Fibroblast of skin of scalp (primary cell): ENCODE results near the gene ANKRD17.
A peak's percentile ranks its signal among the peaks of the same experiment; 100 is the strongest.
"Not testable (repeated sequence)": the region's sequence is repeated elsewhere in the genome, so short reads cannot be mapped to it uniquely, and the experiment has no call there.

Source experiments
- DNase-seq: peaks from one replicate; pipeline ENCODE4 v3.0.0-alpha.2; 2013

Gene ANKRD17

DNA sequence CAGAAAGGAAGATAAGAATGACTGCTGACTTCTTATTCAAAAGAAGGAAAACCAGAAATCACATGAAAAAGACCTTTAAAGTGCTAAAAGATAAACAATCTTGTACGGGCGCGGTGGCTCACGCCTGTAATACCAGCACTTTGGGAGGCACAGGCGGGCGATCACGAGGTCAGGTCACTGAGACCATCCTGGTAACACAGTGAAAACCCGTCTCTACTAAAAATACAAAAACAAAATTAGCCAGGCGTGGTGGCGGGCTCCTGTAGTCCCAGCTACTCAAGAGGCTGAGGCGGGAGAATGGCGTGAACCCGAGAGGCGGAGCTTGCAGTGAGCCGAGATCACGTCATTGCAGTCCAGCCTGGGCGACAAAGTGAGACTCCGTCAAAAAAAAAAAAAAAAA is 54.6 kb downstream of the ANKRD17 start:
- DNase-seq = not testable (repeated sequence)

DNA sequence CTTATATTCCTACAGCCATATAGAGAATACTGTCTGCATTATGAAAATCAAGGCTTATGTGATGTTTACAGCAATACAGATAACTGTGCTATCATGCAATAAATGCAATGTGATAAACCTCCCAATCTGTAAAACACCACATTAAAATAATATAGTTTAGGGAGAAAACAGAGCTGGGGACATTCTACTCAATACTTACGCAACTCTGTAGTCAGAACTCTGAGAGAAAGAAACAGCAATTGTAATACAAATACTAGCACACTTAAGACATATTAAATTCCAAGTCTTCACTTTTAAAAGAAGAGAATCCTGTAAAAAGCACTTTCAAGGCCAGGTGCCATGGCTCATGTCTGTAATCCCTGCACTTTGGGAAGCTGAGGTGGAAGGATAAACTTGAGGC is 61.4 kb downstream of the ANKRD17 start:
- DNase-seq = no peak

DNA sequence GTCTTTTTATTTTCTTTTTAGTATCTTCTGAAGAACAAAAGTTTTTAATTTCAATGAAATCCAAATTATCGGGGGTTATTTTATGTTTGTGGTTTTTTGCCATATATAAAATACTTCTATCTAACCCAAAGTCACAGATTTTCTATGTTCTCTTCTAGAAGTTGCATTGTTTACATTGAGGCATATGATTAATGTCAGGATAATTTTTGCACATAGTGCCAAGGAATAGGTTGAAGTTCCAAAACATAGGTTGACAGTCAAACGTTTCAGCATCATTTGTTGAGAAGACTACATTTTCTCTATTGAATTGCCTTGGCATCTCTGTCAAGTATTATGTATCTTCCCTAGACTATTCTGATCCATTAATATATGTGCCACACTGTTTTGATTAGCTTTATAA is 64.5 kb downstream of the ANKRD17 start:
- peak; percentile 18 for DNase-seq

DNA sequence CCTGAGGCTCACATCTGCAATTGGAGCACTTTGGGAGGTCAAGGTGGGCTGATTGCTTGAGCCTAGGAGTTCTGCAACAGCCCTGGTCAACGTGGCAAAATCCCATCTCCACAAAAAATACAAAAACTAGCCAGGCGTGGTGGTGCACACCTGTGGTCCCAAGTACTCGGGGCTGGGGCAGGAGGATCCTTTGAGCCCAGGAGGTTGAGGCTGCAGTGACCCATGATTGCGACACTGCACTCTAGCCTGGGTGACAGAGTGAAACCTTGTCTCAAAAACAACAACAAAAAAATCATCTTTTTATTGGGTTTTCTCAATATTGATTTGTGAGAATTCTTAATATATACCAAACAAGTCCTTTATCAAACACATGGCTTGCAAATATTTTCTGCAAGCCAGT is 64.9 kb downstream of the ANKRD17 start:
- DNase-seq = no peak

DNA sequence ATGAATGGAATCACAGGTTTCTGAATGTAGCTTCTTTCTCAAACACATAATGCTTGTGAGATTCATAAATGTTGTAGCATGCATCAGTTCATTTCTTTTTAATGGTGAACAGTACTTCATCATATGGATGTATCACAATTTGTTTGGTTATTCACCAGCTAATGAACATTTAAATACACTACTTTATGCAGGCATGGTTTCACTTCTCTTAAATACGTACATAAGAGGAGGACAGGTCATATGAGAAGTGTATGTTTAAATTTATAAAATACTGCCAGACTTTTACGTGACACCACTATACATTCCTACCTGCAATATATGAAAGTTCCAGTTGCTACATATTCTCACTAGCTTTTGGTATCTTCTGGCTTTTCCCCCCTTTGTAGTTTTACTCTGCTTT is 65.4 kb downstream of the ANKRD17 start:
- no peak for DNase-seq

DNA sequence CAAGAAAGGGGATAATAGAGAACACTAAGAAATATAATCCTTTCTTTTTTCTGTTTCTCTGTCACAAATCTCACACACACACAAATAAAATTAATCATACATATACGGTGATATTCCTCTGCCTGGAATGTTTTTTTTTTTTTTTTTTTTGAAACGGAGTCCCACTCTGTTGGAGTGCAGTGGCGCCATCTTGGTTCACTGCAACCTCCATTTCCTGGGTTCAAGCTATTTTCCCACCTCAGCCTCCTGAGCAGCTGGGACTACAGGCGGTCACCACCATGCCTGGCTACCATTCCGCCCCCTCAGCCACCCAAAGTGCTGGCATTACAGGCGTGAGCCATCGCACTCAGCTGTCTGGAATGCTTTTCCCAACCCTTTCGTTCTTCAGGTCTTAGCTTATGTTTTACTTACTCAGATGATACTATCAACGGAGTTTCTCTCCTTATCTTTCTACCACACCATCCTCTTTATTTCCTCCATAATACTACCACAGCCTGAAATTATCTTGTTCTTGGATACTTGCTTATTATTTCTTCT is 69.3 kb downstream of the ANKRD17 start:
- DNase-seq = no peak

DNA sequence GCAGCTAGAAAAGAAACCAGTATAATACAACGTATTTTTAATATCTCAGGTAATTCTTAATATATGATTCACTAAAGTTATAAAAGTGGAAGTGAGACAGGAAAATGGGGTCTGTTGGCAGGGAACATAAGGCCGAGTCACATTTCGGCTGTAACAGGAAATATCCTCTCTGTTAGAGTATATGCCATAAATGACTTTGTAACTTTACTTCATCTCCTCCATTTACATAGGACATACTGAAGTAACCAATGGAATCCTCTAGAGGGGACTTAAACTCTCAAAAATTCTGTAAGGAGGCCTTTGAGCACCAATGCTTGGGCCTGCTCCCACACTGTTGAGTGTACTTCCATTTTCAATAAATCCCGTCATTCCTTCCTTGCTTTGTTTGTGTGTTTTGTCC is 71.3 kb downstream of the ANKRD17 start:
- DNase-seq = peak; percentile 12

DNA sequence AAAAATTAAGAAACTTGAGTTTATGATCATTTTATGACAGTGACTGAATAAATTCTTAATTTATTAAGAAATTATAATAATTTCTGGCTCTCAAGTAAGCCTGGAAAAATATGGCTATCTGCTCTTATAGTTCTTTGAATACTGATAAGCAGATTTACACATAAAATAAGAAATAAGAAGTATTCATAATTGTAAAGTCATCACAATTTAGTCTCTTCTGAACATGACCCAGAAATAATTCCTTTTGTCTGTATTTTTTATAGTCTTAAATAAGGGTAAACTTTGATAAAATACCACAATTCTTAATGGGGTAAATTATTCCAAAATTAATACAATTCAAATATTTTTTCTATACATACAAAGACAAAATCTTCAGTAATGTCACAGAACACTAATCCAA is 72.7 kb downstream of the ANKRD17 start:
- DNase-seq = no peak

DNA sequence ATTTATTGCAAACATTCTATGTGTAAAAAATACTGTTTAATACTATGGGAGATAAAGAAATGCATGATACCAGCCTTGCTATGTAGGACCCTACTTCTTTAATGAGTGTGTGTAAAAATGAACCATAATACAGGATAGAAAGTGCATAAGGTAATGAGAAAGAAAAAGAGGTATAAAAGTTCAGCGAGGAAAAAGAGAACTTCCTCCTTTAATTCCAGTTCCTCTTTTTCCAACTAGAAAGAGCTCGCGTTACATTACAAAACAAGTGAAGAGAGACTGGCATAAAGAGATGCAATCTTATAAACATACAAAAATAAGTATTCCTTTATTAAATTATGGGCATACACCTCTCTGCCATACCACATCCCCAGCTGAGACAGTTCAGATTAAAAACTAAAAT is 77.4 kb downstream of the ANKRD17 start:
- no peak for DNase-seq

DNA sequence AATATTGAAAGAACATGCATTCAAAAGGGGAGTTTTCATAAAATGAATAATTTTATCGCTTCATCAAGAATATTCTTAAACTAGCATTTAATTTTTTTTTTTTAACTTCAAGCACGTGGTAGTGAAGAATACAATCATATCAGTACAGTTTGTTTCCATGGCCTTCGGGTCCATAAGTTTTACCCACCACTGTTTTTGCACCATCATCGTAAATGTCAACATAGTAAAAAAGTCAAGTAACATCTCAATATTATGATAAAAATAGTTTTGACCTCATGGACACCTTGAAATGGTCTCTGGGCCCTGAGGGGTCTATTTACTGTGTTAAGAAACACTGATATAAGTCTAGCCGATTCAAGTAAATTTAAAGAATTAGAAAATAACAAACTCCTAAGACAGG is 80.2 kb downstream of the ANKRD17 start:
- DNase-seq = no peak

DNA sequence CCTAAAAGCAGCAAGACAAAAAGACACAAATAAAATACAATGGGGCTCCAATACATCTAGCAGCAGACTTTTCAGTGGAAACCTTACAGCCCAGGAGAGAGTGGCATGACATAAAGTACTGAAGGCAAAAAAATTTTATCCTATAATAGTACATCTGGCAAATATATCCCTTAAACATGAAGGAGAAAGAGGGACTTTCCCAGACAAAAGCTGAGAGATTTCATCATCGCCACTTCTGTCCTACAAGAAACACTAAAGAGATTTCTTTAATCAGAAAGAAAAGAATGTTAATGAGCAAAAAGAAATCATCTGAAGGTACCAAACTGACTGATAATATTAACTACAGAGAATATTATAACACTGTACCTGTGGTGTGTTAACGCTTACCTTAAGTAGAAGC is 86.4 kb downstream of the ANKRD17 start:
- no peak for DNase-seq

DNA sequence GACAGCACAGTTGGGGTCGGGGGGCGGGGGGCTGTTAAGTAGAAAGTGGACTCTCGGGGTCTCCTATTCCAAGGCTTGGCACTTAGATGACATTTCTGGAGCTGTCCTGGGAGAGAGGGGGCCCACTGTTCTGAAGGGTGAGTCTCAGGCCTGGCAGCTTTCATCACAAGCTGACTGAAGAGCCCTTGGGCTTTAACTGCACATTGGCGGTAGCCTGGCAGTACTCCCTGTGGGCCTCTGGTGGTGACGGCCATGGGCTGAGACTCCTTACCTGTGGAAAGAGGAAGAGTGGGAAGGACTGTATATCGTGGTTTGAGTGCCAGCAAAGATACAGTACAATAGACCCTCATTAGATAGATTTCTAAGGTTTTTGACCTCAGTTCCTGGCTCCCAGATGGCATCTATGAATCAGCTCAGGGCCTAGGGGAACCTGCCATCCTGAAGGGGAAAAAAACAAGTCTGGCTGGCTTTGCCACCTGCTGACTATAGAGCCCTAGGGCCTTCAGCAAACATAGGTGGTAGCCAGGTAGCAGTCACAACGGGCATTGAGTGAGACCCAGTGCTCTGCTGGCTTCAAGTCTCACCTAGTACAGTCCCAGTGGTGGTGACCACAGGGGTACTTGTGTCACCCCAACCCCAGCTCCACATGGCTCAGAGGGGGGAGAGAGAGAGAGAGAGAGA is 87.9 kb downstream of the ANKRD17 start:
- no peak for DNase-seq

DNA sequence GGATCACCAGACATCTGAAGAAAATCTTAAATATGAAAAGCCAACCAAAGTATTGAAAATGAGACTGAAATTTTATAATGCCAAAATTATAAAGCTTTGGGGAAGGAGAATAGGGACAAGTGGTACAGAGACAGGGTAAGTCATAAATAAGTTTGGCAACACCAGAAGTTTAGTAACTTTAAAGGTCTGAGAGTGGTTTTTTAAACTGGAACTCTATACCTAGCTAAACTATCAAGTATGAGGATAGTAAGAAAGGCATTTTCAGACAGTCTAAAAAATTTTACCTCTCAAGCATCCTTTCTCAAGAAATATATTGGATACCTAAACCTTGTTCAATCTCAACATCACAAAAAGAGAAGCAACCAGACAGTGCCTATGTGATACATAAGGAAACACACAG is 92.4 kb downstream of the ANKRD17 start:
- no peak for DNase-seq

DNA sequence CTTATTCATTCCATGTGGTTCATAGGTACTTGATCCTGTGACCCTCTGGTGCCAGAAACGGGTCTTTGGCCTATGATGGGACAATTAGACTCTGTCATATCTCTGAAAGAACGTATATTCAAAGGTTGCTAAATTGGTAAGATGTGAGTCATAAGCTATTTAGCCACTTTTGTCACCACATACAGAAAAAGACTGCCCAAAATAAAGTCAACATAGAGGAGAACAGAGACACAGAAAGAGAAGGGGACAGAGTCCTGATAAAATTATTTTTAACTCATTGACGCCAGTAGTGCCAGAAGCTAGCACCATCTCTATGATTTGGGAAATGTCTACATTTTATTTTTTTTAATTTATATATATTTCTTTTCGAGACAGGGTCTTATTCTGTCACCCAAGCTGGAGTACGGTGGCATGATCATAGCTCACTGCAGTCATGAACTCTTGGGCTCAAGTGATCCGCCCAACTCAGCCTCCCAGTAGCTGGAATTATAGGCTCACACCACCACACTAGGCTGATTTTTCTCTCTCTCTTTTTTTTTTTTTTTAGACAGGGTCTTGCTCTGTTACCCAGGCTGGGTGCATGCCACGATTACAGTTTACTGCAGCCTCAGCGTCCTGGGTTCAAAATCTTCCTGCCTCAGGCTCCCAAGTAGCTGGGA is 96.9 kb downstream of the ANKRD17 start:
- no peak for DNase-seq

DNA sequence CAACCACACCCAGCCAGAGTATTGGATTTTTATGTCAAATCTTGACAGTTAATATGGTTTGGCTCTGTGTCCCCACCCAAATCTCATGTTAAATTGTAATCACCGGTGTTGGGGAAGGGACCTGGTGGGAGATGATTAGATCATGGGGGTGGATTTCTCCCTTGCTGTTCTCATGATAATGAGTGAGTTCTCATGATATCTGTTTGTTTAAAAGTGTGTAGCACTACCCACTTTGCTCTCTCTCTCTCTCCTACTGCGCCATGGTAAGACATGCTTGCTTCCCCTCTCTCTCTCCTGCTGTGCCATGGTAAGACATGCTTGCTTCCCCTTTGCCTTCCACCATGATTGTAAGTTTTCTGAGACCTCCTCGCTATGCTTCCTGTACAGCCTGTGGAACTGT is 102.2 kb downstream of the ANKRD17 start:
- DNase-seq = no peak

DNA sequence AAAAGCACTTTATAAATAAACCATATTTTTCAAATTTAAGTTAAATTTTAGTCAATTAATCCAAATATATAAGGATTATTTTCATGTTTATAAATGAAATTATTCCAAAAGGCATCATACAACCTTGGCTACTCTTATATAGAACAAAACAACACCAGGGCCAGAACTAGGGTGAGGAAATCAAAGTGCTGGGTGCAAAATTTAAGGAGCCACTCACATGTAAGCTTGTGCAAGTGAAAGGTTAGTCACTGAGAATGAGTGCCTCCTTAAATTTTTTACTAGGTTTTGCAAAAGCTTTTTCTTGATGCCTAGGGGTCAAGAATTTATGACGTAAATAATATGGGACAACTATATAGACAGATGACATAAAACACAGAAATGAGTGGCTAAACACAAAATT is 105.7 kb downstream of the ANKRD17 start:
- no peak for DNase-seq

DNA sequence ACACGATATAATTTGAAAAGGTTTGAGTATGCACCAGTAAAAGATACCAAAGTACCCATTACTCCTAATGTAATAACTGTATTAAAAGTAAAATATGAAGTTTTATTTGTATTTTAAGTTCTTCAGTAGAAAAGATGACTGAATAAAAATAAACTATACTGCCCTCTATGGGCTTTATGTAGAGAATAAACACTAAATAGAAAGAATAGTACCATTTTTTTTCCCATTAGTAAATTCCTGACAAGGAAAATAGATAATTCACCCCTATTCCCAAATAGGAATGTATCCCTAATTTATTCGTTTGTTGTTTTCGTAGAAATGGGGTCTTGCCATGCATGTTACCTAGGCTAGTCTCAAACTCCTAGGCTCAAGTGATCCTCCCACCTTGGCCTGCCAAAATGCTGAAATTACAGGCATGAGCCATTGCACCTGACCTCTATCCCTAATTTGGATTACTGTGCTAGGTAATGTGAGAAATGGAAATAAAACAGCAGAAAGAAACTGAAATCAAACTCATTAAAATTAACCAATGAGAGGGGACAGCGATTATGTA is 115.5 kb downstream of the ANKRD17 start:
- DNase-seq = no peak

DNA sequence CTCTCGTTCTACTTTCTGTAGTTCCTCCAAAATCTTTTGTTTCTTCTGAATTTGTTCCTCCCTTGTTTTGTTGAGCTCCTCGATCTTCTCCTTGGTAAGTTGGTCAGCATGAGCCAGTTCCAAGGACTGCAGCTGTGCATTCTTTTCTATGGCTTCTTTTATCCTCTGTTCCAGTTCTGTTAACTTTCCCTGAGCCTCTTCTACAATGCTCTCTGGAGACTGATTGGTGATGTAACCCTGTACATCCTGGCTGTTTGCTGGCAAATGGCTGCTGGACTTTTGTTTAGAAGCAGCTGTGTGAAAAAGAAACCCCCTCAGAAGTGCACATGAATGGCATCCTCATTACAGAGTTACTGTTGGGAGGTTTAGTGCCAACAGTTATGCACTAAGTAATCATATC is 118.6 kb downstream of the ANKRD17 start:
- no peak for DNase-seq

DNA sequence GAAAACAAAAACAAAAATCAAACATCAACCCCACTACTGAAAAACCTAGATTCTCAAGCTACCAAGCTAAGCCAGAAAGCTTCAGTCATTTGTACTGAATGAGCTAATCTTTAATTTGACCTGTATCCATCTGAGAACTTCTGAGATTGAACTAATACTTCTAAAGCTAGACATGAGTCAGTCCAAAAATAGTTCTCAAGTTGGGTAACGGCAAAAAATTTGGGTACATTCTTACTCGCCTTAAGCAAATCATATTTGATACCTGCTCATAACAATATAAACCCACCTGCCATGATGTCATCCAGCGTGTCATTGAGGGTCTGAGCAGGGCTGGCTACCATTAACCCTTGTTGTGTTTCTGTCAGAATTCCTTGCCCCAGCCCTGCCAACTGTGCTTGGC is 119.4 kb downstream of the ANKRD17 start:
- no peak for DNase-seq

DNA sequence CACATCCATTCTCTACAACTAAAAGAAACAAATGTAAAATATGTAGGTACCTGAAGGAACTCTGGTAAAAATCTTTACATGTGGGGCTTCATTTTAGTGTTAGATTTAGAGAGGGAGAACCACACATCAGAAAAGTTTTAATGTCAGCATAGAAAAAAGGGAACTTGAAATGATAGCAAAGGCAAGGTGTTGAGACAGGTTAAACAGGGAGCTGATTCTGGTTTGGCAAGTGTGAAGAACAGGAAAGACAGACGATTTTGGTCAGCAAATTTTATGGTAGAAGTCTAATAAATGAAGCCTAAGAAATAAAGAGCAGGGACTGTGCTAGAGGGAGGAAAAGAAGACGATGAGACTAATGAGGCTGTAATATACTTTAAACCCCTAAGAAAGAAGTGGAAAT is 121.5 kb downstream of the ANKRD17 start:
- DNase-seq = no peak

DNA sequence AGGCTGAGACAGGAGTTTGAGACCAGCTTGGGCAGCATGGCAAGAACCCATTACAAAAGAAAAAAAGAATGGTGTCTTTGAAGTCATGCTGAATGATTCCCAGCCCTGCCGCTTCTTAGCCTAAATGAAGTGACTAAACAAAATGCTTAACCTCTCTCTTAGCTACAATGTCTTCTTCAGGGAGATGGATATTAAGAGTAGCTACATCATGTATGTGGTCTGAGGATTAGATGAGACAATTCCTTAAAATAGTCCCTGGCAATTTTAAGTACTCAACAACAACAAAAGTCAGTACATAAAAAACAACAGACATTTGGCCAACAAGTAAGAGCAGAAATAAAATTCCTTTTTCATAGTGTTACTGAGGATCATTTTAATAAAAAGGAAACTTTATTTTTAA is 124.8 kb downstream of the ANKRD17 start:
- no peak for DNase-seq

DNA sequence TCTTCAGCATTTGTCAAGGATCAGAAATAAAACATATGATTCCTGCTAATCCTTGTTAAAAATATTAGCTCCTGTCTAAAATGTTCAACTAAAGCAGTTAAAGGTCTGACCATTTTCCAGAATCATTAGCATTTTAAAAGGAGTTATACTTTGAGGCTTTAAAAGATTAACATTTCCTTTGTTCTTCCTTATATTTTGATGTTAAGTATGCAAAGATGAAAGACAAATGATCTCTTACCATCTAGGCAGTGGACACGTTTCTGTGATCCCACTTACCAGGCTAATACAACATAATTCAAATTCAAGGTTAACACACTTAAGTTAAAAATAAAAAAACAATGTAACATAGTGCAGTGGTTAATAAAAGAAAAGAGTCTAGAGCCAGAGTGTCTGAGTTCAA is 127.3 kb downstream of the ANKRD17 start:
- DNase-seq = no peak

DNA sequence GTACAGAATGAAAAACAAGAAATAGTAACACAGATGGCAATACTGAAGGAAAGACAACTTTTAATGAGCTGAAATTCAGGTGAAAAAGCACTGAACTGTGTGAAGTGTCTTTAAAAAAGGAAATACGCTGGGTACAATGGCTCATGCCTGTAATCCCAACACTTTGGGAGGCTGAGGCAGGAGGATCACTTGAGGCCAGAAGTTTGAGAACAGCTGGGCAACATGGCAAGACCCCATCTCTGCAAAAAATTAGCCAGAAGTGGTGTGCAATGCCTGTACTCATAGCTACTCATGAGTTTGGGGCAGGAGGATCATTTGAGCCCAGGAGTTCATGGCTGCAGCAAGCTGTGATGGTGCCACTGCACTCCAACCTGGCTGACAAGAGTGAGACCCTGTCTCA is 129.3 kb downstream of the ANKRD17 start:
- no peak for DNase-seq

DNA sequence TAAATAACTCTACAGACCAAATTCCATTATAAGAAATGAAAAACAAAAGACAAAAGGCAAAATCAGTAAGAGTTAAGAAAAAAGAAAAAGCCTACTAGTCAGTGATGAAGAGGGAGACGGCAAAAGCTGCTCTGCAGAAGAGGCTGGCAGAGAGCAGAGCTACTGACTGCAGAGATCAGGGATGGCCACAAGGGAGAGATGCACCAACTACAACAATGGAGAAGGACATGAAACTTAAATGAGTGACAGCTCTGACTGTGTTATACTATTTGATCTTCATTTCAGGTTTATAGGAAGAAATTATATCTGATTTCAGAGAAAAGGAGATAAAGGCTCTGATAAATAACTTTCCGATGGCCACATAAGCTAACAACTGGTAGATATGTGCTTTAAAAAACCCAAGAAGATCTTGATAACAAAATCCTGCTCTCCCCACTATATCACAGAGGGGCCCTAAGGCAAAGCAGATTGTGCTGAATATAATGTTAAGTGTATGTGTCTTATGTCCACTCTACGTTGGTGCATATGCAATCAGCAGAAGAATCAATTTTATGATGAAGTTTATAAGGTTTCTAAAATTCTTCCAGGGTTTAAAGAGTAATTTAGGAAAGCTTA is 130.7 kb downstream of the ANKRD17 start:
- peak; percentile 24 for DNase-seq
